CD14-positive monocyte (primary cell): Measurements from ENCODE around the gene SERPINB4. TPM values are rescaled to one million over a fixed set of nuclear protein-coding genes. Genes with fewer than 3 reads are reported as not detected.
"Not testable (repeated sequence)": the region's sequence is repeated elsewhere in the genome, so short reads cannot be mapped to it uniquely, and the experiment has no call there.

Source experiments
- DNase-seq, 3 donors: peaks; one replicate each; pipeline ENCODE4 v3.0.0-alpha.2; 2011 to 2022
- H2AFZ ChIP-seq: 2 replicates; pipeline ENCODE4 v1.6.0; 2012; ENCODE audit warnings: mild to moderate bottlenecking, low read depth, low read length, inconsistent platforms; ENCODE audit not compliant: insufficient read depth, poor library complexity, severe bottlenecking
- H3K27ac ChIP-seq, 2 donors: 1 replicate in 1 of 2; 2 replicates in 1 of 2; pipeline ENCODE4 v1.5.1; 2012 to 2013; ENCODE audit warnings: low read length in 2 of 2, control low read depth in 1 of 2, inconsistent platforms in 1 of 2, low read depth in 1 of 2, mild to moderate bottlenecking in 1 of 2
- H3K27me3 ChIP-seq, 2 donors: one replicate each; pipeline versions ENCODE4 v1.6.0 to v1.6.1; 2011 to 2013; ENCODE audit warnings: low read length in 2 of 2; ENCODE audit not compliant: control insufficient read depth in 2 of 2, insufficient read depth in 2 of 2
- H3K36me3 ChIP-seq, 2 donors: replicated peaks in 1 of 2; 1 replicate in 1 of 2; 2 replicates in 1 of 2; pipeline versions ENCODE4 v1.5.1 to v1.6.1; 2012 to 2013; ENCODE audit warnings: low read length in 2 of 2, control low read depth in 1 of 2, inconsistent platforms in 1 of 2, mild to moderate bottlenecking in 1 of 2; ENCODE audit not compliant: insufficient read depth in 2 of 2, control insufficient read depth in 1 of 2
- H3K4me1 ChIP-seq, 2 donors: 1 replicate in 1 of 2; 2 replicates in 1 of 2; pipeline versions ENCODE4 v1.5.1 to v1.6.1; 2012 to 2013; ENCODE audit warnings: low read length in 2 of 2, control low read depth in 1 of 2, inconsistent platforms in 1 of 2, mild to moderate bottlenecking in 1 of 2, moderate library complexity in 1 of 2; ENCODE audit not compliant: insufficient read depth in 2 of 2, control insufficient read depth in 1 of 2
- H3K4me2 ChIP-seq: replicated peaks from 2 replicates; pipeline ENCODE3; 2012; ENCODE audit warnings: low read length, moderate library complexity, mild to moderate bottlenecking; ENCODE audit not compliant: poor library complexity, severe bottlenecking; ENCODE audit errors: extremely low read depth
- H3K4me3 ChIP-seq, 3 experiments: fragments of 200-600 bp in 1 of 3; sonication (generic) in 1 of 3; replicated peaks in 1 of 3; 1 replicate in 2 of 3; 2 replicates in 1 of 3; pipeline ENCODE4 v1.5.1; 2011 to 2013; ENCODE audit warnings: low read length in 3 of 3, mild to moderate bottlenecking in 3 of 3, control low read depth in 2 of 3, low read depth in 2 of 3, inconsistent platforms in 1 of 3, moderate library complexity in 1 of 3
- H3K79me2 ChIP-seq: 2 replicates; pipeline ENCODE4 v1.6.0; 2012; ENCODE audit warnings: mild to moderate bottlenecking, control low read depth, inconsistent platforms, low read length, moderate library complexity; ENCODE audit not compliant: insufficient read depth
- H3K9ac ChIP-seq: 2 replicates; pipeline ENCODE4 v1.6.0; 2017; ENCODE audit warnings: low read length, mild to moderate bottlenecking; ENCODE audit not compliant: insufficient read depth, poor library complexity, severe bottlenecking
- H3K9me3 ChIP-seq, 2 donors: replicated peaks in 1 of 2; 1 replicate in 1 of 2; 2 replicates in 1 of 2; pipeline versions ENCODE4 v1.5.1 to v1.6.1; 2012 to 2013; ENCODE audit warnings: low read length in 2 of 2, control low read depth in 1 of 2; ENCODE audit not compliant: control insufficient read depth in 1 of 2, insufficient read depth in 1 of 2
- H4K20me1 ChIP-seq: 2 replicates; pipeline ENCODE4 v1.6.0; 2012; ENCODE audit warnings: mild to moderate bottlenecking, low read length, control low read depth, moderate library complexity; ENCODE audit not compliant: insufficient read depth
- H3K27ac Mint-ChIP-seq, 7 donors: one replicate each; pipeline ENCODE4 v1.8.0; 2020; ENCODE audit warnings: mild to moderate bottlenecking in 7 of 7, mixed read lengths in 7 of 7, moderate library complexity in 6 of 7, inconsistent platforms in 2 of 7
- H3K27me3 Mint-ChIP-seq, 3 donors: one replicate each; pipeline ENCODE4 v1.8.0; 2021 to 2022; ENCODE audit warnings: low read depth in 3 of 3, mild to moderate bottlenecking in 3 of 3, mixed read lengths in 3 of 3, moderate library complexity in 3 of 3, inconsistent platforms in 1 of 3
- H3K36me3 Mint-ChIP-seq, 2 donors: one replicate each; pipeline ENCODE4 v1.8.0; 2020; ENCODE audit warnings: mixed read lengths in 2 of 2, inconsistent platforms in 1 of 2, mild to moderate bottlenecking in 1 of 2
- H3K4me1 Mint-ChIP-seq: one replicate; pipeline ENCODE4 v1.8.0; 2020; ENCODE audit warnings: mild to moderate bottlenecking, mixed read lengths
- H3K4me3 Mint-ChIP-seq, 2 donors: one replicate each; pipeline ENCODE4 v1.8.0; 2020; ENCODE audit warnings: mild to moderate bottlenecking in 2 of 2, mixed read lengths in 2 of 2, moderate library complexity in 1 of 2
- H3K9me3 Mint-ChIP-seq, 7 donors: one replicate each; pipeline ENCODE4 v1.8.0; 2020 to 2022; ENCODE audit warnings: mixed read lengths in 7 of 7, mild to moderate bottlenecking in 6 of 7, moderate library complexity in 6 of 7, inconsistent platforms in 2 of 7
- WGBS: methylation state at CpG from one replicate; pipeline ENCODE4 v1.1.5; 2013; ENCODE audit warnings: missing lambda C conversion rate; ENCODE audit not compliant: insufficient coverage; 5-methylcytosine and 5-hydroxymethylcytosine counted together
- intact Hi-C, 2 donors: fragments of 100-400 bp; cut with micrococcal nuclease; formaldehyde crosslinking; loops; one replicate each; pipeline versions ENCODE4 v1.15.0 to v1.15.1; 2023
- polyA plus RNA-seq, 3 donors: library from polyadenylated mRNA; depleted of rRNA in 1 of 3; unstranded in 2 of 3; stranded (reverse) in 1 of 3; fragments of 300-500 nt in 2 of 3; fragments of >200 nt in 1 of 3; fragmentation: Illumina TruSeq in 2 of 3; gene quantifications; 1 replicate in 2 of 3; 2 replicates in 1 of 3; pipeline ENCODE4 v1.2.3, GENCODE V29; 2012 to 2021
- TF ChIP-seq, protein P1 (sequence below): fragments of 200-600 bp; IDR thresholded peaks from one replicate; pipeline ENCODE4 v1.8.0; 2022; ENCODE audit warnings: antibody characterized with exemption, mild to moderate bottlenecking

SERPINB4 gene
- polyA plus RNA-seq, 3 donors, result not detected

DNA sequence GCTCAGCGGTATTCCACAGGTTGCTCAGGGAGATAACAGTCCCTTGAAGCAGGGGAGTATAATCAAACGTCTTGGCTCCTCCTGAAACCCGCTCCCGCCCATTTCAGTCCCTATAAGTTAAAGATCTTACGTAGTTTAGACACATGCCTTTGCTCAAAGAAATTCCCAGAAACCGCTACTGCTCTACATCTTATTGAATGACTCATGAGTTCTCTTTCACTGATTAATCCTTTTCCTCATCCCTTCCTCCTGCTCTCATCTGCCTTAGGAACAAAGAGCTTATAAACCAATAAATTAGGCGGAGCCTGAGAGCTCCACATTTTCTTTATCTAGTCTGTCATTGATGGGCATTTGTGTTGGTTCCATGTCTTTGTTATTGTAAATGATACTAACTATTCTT lies 4.2 kb upstream of the SERPINB4 start:
- no peak overlapping the region for H2AFZ ChIP-seq
- H4K20me1 ChIP-seq, result no peaks in the 10 kb centered on the region
- peaks cover 6 to 8% (median 7%) of the 10 kb centered on the region in 3 donors for H3K27me3 Mint-ChIP-seq
- H3K9ac ChIP-seq, result no peak overlapping the region
- no peak overlapping the region for H3K27ac Mint-ChIP-seq
- no peak overlapping the region for H3K27ac ChIP-seq
- intact Hi-C loops, result no loop called here
- H3K4me3 Mint-ChIP-seq, result no peak overlapping the region
- H3K4me3 ChIP-seq, result no peak overlapping the region
- H3K4me1 ChIP-seq, result no peaks in the 10 kb centered on the region
- DNase-seq, result no peak
- WGBS, result 67% methylated on average over 5 of the region's 7 CpGs
- H3K9me3 ChIP-seq, result no peaks in the 10 kb centered on the region
- H3K36me3 ChIP-seq, result no peaks in the 10 kb centered on the region
- no peak overlapping the region for H3K4me2 ChIP-seq
- no peaks in the 10 kb centered on the region for H3K36me3 Mint-ChIP-seq
- H3K9me3 Mint-ChIP-seq, result peaks cover 0 to 4% (median 0%) of the 10 kb centered on the region in 7 donors
- no peaks in the 10 kb centered on the region for H3K79me2 ChIP-seq
- no peaks in the 10 kb centered on the region for H3K4me1 Mint-ChIP-seq
- peaks cover 0 to 2% of the 10 kb centered on the region in 2 donors for H3K27me3 ChIP-seq
- TF ChIP-seq, protein P1, sequence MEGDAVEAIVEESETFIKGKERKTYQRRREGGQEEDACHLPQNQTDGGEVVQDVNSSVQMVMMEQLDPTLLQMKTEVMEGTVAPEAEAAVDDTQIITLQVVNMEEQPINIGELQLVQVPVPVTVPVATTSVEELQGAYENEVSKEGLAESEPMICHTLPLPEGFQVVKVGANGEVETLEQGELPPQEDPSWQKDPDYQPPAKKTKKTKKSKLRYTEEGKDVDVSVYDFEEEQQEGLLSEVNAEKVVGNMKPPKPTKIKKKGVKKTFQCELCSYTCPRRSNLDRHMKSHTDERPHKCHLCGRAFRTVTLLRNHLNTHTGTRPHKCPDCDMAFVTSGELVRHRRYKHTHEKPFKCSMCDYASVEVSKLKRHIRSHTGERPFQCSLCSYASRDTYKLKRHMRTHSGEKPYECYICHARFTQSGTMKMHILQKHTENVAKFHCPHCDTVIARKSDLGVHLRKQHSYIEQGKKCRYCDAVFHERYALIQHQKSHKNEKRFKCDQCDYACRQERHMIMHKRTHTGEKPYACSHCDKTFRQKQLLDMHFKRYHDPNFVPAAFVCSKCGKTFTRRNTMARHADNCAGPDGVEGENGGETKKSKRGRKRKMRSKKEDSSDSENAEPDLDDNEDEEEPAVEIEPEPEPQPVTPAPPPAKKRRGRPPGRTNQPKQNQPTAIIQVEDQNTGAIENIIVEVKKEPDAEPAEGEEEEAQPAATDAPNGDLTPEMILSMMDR, result no peak

DNA sequence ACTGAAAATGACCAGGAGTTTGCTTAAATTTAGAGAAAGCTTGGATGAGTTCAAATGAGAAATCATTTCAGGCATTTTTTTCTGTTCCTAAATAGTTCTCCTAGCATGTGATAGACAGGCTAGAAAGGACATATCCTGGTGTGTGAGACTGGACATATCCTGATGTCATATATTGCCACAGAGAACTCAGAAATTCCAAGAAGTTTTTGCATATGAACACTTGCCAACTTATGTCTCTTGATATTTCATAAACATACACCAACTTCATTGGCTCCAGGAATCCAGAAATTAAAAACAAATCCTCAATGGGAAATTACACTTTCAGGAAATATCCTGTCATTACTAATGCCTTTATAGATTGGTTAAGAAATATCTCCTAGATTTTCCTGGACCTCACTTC lies 2.9 kb upstream of the SERPINB4 start:
- Mint-ChIP-seq H3K27me3 (peaks cover 6 to 8% (median 7%) of the 10 kb centered on the region in 3 donors), H3K4me1 (no peaks in the 10 kb centered on the region), H3K4me3 (no peak overlapping the region), H3K27ac (no peak overlapping the region), H3K9me3 (peaks cover 0 to 4% (median 0%) of the 10 kb centered on the region in 7 donors), H3K36me3 (no peaks in the 10 kb centered on the region)
- H2AFZ ChIP-seq, result no peak overlapping the region
- TF ChIP-seq, protein P1, result no peak
- H3K9ac ChIP-seq, result no peak overlapping the region
- no peaks in the 10 kb centered on the region for H3K4me1 ChIP-seq
- no peaks in the 10 kb centered on the region for H3K9me3 ChIP-seq
- intact Hi-C loops, result no loop called here
- H3K4me2 ChIP-seq, result no peak overlapping the region
- no peaks in the 10 kb centered on the region for H3K36me3 ChIP-seq
- peaks cover 0 to 2% of the 10 kb centered on the region in 2 donors for H3K27me3 ChIP-seq
- no peaks in the 10 kb centered on the region for H3K79me2 ChIP-seq
- no peak for DNase-seq
- no peaks in the 10 kb centered on the region for H4K20me1 ChIP-seq
- H3K27ac ChIP-seq, result no peak overlapping the region
- no peak overlapping the region for H3K4me3 ChIP-seq

DNA sequence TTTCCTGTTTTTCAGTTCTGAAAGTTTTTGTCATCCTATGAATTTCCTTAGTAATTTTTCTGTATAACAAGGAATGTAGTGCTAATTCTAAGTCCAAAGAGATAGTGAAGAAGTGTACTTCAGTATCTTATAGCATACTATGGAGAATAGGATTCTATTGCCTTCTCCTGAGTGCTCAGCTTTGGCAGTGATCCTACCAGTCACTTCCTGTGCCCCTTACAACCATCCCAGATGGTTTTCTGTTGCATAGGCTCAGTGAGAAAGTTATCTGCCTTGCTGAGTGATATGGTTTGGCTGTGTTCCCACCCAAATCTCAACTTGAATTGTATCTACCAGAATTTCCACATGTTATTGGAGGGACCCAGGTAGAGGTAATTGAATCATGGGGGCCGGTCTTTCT lies 638 bp upstream of the SERPINB4 start:
- not testable (repeated sequence) for H3K27ac Mint-ChIP-seq
- no CpG with 5 or more reads among the region's 1 CpG for WGBS

More for the DNA sequence above, 638 bp upstream of the SERPINB4 start:
- H3K27ac ChIP-seq, H3K9ac ChIP-seq, H3K9me3 ChIP-seq, H3K4me3 Mint-ChIP-seq, H3K4me1 ChIP-seq, H3K36me3 ChIP-seq, H3K9me3 Mint-ChIP-seq, intact Hi-C loops, H3K36me3 Mint-ChIP-seq, H3K27me3 Mint-ChIP-seq, DNase-seq, H3K27me3 ChIP-seq, H3K4me1 Mint-ChIP-seq, H3K4me2 ChIP-seq, H2AFZ ChIP-seq, H4K20me1 ChIP-seq, H3K4me3 ChIP-seq, H3K79me2 ChIP-seq: not testable (repeated sequence)
